NCI-H82 treated with DMSO at 0.1 percent for 48 hours (cell line): ENCODE results near the gene ACKR4.
"Not testable (repeated sequence)": the region's sequence is repeated elsewhere in the genome, so short reads cannot be mapped to it uniquely, and the experiment has no call there.

ENCODE experiments used
- DNase-seq: peaks from one replicate; lab custom pipeline; 2025; ENCODE audit not compliant: unreplicated experiment; lab: John Stamatoyannopoulos, UW

Gene ACKR4

DNA sequence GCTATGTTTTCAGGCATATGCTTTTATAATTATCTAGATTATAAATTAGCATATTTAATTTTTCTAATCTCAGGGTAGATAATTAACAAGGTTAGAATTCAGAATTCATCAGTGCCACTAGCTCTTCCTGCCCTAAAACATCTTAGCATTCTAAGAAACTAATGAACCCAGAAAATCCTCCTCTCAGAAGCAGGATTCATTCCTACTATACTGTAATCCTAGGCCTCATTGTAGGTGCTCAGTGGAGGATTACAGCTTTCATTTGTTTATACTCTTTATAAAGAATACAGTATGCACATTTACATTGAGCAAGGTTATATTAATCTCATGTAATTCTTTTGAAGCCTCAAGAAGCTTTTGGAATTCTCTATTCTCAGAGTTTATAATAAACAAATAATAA is 41.6 kb downstream of the ACKR4 start:
- DNase-seq: no peak

GRCh38 chr3:132641427-132641826 is 44.4 kb downstream of the ACKR4 start:
- DNase-seq: not testable (repeated sequence)

GRCh38 chr3:132641837-132642538 is 44.9 kb downstream of the ACKR4 start:
- peak; percentile 53 for DNase-seq

DNA sequence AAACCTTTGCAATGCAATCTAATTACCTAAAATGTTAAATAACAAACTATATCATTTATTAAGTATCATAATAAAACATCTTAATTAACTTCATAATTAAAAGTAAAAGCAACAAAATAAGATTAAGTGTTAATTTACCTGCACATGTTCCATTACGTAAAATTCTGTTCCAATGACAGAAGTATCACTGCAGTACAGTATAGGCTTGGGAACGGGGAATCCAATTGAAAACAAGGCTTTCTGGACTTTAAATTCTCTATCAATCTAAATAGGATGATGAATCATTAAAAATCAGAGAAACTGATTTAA is 45.4 kb downstream of the ACKR4 start:
- DNase-seq: no peak

DNA sequence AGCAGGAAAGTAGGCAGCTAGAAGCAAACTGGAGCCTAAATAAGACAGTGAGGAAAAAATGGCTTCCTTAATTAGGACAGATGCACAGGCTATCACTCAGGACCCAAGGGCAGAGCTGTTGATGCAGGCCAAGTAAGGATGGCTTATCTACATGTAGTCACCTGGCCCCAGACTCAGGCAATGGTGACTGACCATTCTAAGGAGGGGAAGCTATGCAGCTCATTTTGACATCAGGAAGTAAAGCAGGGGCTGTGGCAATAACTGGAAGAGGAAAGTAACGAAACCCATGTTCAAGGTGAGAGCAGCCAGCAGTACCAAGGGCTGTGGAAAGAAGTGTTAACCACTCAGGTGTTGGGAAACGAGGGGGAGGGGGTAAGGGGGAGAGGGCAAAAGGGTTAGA is 46.3 kb downstream of the ACKR4 start:
- no peak for DNase-seq

DNA sequence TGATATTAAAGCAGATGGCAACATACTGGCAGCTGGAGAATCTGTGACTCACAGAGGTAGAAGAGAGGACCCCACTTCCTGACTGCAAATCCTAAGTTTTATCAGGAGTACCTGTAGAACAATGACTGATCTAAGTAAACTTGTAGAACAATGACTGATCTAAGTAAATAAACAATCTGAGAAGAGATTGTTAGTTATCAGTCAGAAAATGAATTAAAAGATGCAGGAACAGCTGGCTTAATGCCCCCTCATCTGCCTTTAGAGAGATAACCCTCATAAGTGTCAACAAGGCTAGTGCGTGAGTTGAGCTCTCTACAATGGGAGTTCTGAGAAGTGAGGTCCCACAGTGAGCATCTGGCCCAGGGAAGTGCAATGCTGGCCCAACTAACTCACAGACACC is 48.0 kb downstream of the ACKR4 start:
- DNase-seq: no peak

DNA sequence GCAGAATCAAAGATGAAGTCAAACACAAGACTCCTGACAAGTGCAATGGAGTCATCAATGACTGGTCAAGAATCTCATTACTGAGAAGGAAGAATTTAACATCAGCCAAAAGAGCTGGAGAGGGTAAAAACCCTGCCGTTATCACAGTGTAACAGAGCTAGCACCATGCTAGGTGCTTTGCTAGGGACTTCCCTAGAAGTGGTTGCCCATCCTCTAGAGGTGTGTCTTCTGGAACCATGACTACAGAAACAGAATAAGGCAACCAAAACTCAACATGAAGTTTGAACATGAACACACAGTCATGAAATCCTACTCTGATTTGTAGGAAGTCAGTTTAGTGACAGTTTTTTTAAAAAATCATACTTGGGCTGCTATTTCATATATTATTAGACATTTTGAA is 53.1 kb downstream of the ACKR4 start:
- no peak for DNase-seq
